Spleen (tissue), 7 donors: Measurements from ENCODE around the gene NFASC.
A peak's percentile ranks its signal among the peaks of the same experiment; 100 is the strongest.

ENCODE experiments used
- POLR2A ChIP-seq, 3 donors: fragments of 450-650 bp; IDR thresholded peaks; one replicate each; pipeline ENCODE4 v1.5.1; 2017; ENCODE audit warnings: antibody characterized with exemption in 3 of 3, mild to moderate bottlenecking in 1 of 3
- POLR2AphosphoS5 ChIP-seq, 3 donors: sonication (generic); formaldehyde crosslinking; IDR thresholded peaks; one replicate each; pipeline ENCODE4 v1.5.1; 2017; ENCODE audit warnings: antibody characterized with exemption in 3 of 3
- TF ChIP-seq, protein P1 (sequence below), 11 experiments: fragments of 200-600 bp in 7 of 11; fragments of 450-650 bp in 4 of 11; sonication (generic) in 4 of 11; IDR thresholded peaks in 8 of 11; conservative IDR thresholded peaks in 3 of 11; 1 replicate in 7 of 11; 2 replicates in 4 of 11; pipeline versions ENCODE4 v1.4.0 to v1.8.0; 2016 to 2021; ENCODE audit warnings: antibody characterized with exemption in 11 of 11, inconsistent platforms in 4 of 11, mild to moderate bottlenecking in 1 of 11
- donor health status: DM: no; HTN: no; CAD: no; lungs with moderate emphysema.
- donor health status: DM: no; HTN: no; CAD: no.
- donor health status: DM: no; HTN: no; CAD: no.

DNA sequence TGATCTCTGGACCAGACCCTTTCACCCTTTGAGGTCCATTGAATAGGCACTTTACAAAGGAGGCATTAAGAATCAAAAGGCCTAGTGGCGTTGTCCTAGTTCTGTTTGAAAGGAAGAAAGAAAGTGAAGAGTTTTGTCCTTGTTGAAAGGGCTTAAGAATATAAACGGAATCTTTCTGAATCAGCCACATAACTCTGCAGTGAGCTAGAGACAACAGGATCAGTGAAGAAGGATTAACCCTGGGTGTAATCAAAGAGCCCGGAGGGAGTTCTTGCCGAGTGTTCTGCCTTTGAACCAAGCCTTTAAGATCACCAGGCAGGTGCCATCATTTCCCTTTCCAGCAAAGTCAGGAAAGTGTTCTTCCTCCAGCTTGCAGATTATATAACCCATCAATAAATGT, 117.5 kb downstream of the NFASC start:
- TF ChIP-seq POLR2A (IDR thresholded peaks at IDR 0.05) (no peak), POLR2AphosphoS5 (IDR thresholded peaks at IDR 0.05) (no peak)
- TF ChIP-seq, protein P1, sequence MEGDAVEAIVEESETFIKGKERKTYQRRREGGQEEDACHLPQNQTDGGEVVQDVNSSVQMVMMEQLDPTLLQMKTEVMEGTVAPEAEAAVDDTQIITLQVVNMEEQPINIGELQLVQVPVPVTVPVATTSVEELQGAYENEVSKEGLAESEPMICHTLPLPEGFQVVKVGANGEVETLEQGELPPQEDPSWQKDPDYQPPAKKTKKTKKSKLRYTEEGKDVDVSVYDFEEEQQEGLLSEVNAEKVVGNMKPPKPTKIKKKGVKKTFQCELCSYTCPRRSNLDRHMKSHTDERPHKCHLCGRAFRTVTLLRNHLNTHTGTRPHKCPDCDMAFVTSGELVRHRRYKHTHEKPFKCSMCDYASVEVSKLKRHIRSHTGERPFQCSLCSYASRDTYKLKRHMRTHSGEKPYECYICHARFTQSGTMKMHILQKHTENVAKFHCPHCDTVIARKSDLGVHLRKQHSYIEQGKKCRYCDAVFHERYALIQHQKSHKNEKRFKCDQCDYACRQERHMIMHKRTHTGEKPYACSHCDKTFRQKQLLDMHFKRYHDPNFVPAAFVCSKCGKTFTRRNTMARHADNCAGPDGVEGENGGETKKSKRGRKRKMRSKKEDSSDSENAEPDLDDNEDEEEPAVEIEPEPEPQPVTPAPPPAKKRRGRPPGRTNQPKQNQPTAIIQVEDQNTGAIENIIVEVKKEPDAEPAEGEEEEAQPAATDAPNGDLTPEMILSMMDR (IDR thresholded peaks at IDR 0.05 in 8 of 11, conservative IDR thresholded peaks at IDR 0.05 in 3 of 11): peak in 1 of 11 experiments; percentile 2
